GOT3 (cell line): ENCODE data around the gene PCMTD2.
"Not testable (repeated sequence)": the region's sequence is repeated elsewhere in the genome, so short reads cannot be mapped to it uniquely, and the experiment has no call there.

Experiments used
- DNase-seq: peaks from one replicate; lab custom pipeline; 2025; ENCODE audit warnings: mixed read lengths; lab: John Stamatoyannopoulos, UW

PCMTD2 gene

GRCh38 chr20:64224351-64225170 lies 31.0 kb upstream of the PCMTD2 start:
- DNase-seq, result peak; percentile 19

- DNase-seq, result no peak
Observed at GRCh38 chr20:64225171-64225595, 30.4 kb upstream of the PCMTD2 start.

GRCh38 chr20:64225828-64226598 lies 29.5 kb upstream of the PCMTD2 start:
- DNase-seq, result no peak

DNA sequence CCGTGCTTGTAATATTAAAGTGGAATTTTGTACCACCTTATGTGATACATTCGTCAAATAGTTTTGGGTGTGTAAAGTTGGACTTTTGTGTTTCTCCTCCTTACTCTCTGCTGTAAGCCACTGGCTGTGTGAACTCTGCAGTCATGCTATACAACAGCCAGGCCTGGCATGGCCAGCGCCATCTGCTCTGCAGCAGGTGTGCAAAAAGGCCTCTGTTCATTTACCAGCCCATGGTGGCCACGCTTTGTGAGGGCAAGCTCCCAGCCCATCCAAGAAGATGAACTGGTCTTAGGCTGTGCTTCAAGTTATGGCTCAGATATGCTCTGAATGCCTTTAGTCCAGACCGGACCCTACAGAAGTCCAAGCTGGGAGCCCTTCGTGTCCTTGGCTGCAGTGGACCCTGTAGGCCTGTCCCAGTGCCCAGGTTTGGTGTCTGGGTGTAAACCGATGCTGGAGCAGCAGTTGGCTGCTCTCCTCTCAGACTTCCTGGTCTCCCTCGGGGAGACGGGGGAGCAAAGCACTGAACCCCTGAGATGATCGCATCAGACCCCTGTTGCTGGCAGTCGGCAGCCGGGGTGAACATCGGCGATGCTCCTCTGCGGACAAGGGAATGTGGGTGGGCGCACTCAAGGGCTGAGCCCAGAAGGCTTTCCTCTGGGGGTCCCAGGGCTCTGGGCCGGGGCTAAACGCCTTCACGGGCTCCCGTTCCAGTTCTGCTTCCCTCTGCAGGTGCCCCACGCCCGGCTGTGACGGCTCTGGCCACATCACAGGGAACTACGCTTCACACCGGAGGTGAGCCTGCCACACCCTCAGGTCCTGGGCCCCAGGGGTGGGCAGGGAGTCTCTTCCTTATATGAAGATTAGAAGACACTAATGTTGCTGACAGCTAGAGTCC lies 28.6 kb upstream of the PCMTD2 start:
- DNase-seq, result no peak

DNA sequence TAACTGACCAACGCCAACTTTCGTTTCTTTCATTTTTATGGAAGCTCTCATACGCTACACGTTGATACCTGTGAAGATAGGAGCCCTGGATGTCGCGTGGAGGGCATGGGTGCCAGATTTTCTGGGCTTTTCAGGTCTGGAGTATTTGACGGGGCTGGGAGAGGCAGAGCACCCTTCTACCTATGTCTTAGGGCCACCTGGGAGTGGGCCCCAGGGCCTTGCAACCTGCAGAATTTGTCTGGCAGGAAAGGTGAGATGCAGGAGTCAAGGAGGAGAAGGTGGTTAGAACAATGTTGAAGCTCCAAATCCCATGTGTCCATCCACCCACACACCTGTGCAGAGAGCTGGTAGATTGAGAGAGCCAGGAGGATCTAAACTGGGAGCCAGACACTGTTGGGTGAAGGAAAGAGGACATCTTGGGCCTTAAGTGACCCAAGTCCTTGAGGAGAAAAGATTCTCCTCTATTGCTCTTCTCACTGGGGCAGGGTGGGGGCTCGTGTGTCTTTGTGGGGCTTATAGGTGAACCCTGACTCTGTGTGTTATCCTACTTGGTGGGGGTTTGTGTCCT lies 27.4 kb upstream of the PCMTD2 start:
- no peak for DNase-seq

GRCh38 chr20:64228751-64229506 lies 26.6 kb upstream of the PCMTD2 start:
- DNase-seq, result no peak

- no peak for DNase-seq
Observed at GRCh38 chr20:64229507-64230061, 26.0 kb upstream of the PCMTD2 start.

DNA sequence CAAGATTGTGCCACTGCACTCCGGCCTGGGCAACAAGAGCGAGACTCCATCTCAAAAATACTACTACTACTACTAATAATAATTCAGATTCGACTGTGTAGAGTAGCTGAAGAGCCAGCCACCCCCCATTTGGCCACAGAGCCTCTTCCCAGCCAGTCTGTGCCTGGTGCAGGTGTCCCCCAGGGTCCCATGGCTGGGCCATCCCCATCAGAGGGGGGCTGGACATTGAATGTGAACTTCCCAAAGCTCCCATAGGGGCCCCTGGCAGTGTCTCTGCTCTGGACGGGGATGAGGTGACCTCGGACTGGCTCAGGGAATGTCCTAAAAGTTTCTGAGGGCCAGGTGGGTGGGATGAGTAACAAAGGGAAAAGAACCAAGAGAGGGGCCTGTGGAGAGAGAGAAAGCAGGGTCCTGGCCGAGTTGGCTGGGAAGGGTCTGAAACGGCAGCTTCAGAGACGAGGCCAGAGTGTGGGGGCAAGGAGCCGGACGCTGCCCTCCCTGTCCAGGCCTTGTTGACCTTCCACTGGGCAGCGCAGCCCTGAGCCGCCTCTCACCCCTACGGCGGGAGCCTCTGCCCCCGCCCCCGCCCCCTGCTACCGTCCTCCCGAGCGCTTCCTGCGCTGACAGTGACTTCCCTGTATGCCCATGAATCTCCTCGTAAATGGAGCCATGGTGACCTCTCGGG lies 24.9 kb upstream of the PCMTD2 start:
- no peak for DNase-seq

DNA sequence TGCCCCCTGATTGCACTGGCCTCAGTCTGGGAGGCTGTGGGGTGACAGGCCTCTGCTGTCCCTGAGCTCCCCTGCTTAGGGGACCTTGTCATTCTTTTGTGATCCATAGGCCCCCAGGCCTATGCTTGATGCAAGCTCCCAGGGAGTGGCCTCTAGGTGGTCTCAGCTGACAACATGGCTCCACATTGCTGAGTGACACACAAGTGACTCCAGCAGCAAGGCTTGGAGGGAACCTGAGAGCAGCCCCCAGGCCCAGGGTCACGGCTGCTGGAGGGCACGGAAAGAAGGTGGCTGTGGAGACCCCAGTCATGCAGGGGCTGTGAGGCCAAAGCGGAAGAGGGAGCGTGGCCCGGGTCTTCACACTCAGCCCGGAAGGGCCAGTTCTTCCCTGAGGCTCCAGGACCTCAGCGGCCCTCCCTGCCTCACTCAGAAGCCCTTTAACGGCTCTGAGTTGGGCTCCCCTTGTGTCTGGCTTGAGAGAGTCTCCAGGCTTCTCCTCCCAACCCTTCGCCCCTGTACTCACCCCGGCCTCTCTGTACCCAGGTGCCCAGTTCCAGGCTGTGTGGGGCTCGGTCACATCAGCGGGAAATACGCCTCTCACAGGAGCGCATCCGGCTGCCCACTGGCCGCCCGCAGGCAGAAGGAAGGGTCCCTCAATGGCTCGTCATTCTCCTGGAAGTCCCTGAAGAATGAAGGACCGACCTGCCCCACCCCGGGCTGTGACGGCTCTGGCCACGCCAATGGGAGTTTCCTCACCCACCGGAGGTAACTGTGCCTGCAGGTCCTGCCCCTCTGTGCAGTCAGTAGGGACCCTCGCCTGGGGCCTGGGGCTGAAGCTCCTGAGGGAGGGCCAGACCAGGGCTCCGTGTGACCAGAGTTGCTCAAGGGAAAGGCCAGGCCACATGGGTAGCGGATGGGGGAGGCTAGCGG lies 23.7 kb upstream of the PCMTD2 start:
- no peak for DNase-seq

DNA sequence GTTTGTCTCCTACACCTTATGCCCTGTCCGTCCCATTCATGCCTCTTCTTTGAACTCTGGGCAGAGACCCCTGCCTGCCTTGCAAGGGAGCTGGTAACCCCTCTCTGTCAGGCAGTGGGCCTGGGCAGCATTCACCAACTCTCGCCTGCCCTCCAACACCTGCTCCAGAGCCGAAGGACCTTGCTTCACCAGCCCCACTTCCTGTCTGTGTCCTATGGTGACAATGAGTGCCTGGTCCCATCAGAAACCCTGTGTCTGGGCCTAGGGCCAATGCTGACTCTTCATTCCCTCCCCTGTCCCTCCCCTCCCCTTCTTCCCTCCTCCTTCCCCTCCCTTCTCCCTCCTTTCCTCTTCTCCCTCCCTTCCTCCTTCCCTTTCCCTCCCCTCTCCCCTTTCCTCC lies 22.8 kb upstream of the PCMTD2 start:
- DNase-seq, result no peak

DNA sequence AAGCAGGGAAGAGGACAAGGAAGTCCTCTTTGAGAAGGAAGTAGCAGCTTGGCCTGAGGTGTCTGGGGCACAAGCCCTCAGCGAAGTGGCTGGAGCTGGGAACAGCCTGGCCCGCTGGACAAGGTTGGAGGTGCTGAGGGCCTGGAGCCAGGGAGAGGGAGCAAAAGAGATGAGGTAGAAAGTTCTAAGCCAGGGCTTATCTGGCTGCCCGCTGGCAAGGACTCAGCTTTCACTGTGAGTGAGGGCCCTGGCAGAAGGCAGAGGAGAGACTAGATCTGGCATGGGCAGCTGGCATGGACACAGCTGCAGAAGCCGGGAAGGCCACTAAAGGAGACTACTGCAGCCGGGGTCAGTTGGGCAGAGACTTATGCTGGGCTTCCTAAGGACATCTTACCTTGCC lies 21.8 kb upstream of the PCMTD2 start:
- DNase-seq, result no peak

DNA sequence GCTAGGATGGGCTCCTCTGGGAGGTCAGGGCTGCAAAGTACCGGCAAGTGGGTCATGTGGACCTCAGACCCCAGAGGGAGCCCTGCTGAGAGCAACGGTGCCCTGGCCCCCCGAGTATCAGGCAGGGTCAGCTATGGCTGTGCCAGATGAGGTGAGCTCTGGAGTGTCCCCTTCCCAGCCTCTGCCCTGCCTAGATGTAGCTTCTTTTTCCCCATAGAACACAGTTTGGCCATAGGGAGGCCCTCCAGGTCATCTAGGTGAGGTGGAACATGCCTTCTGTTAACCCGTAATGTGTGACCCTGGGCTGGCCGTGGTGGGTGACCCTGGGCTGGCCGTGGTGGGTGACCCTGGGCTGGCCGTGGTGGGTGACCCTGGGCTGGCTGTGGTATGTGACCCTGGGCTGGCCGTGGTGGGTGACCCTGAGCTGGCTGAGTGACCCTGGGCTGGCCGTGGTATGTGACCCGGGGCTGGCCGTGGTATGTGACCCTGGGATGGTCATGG lies 21.2 kb upstream of the PCMTD2 start:
- no peak for DNase-seq

DNA sequence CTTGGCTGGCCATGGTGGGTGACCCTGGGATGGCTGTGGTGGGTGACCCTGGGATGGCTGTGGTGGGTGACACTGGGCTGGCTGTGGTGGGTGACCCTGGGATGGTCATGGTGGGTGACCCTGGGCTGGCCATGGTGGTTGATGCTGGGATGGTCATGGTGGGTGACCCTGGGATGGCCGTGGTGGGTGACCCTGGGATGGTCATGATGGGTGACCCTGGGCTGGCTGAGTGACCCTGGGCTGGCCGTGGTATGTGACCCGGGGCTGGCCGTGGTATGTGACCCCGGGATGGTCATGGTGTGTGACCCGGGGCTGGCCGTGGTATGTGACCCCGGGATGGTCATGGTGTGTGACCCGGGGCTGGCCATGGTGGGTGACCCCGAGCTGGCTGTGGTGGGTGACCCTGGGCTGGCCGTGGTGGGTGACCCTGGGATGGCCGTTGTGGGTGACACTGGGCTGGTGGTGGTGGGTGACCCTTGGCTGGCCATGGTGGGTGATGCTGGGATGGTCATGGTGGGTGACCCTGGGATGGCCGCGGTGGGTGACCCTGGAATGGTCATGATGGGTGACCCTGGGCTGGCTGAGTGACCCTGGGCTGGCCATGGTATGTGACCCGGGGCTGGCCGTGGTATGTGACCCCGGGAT lies 20.5 kb upstream of the PCMTD2 start:
- not testable (repeated sequence) for DNase-seq

- no peak for DNase-seq
Observed at GRCh38 chr20:64236137-64237088, 19.1 kb upstream of the PCMTD2 start.

DNA sequence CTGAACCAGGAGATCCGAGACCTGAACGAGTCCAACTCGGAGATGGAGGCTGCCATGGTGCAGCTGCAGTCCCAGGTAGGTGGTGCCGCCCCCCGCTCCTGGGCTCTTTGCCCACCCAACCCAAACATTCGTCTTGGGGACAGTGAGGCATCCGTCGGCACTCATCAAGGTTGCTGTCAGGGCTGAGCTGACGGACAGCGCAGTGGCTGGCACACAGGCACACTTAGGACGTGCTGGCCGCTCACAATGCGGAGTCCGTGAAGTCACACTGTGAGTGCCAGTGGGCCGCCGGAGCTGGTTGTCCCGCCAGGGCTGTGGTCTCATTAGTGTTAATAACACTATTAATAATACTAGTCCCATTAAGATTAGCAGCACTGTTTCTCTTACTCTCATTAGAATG lies 18.2 kb upstream of the PCMTD2 start:
- no peak for DNase-seq

- no peak for DNase-seq
Observed at GRCh38 chr20:64238115-64238825, 17.3 kb upstream of the PCMTD2 start.
